ENCODE results near the gene FAM135A.
"Not testable (repeated sequence)": the region's sequence is repeated elsewhere in the genome, so short reads cannot be mapped to it uniquely, and the experiment has no call there.

Gene FAM135A

GRCh38 chr6:70531133-70531532 is 117.8 kb downstream of the FAM135A start:
- in situ Hi-C loops (cut with MboI; ENCODE audit: low sequenced_read_pairs): no loop called here

GRCh38 chr6:70537266-70537665 is 124.0 kb downstream of the FAM135A start:
- in situ Hi-C loops (cut with MboI; ENCODE audit: low sequenced_read_pairs): no loop called here

DNA sequence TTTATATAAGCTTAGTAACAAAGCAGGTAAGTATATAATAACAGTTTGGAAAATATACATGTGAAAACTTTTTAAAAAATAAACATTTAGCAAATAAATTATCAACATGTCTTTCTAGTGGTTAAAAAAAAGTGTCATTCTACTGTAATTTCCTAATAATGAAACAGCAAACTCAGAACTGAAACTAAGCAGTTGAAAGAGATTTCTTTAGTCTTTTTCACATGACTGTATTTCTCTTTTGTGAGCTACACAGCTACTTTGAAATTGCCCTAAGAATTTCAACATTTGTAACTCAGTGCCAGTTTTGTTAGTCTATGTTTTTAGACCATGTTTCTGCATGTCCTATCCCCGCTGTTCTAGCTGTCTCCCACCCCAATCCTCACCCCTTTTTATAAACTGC is 125.1 kb downstream of the FAM135A start:
- in situ Hi-C loops (cut with MboI; ENCODE audit: low sequenced_read_pairs): no loop called here

GRCh38 chr6:70547313-70547712 is 134.0 kb downstream of the FAM135A start:
- in situ Hi-C loops (cut with MboI; ENCODE audit: low sequenced_read_pairs): no loop called here

GRCh38 chr6:70547905-70548304 is 134.6 kb downstream of the FAM135A start:
- in situ Hi-C loops (cut with MboI; ENCODE audit: low sequenced_read_pairs): no loop called here

DNA sequence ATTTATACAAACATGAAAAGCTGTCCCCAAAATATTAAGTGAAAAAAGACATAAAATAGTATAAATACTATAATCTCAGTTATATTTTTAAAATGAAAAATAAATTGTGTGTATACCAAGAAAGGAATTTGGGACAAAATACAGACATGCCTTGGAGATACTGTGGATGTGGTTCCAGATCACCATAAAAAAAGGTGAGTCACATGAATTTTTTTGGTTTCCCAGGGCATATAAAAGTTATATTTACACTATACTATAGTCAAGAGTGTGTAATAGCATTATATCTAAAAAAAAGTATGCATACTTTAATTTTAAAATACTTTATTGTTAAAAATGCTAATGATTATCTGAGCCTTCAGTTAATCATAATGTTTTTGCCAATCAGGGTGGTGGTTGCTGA is 136.0 kb downstream of the FAM135A start:
- in situ Hi-C loops (cut with MboI; ENCODE audit: low sequenced_read_pairs): no loop called here

DNA sequence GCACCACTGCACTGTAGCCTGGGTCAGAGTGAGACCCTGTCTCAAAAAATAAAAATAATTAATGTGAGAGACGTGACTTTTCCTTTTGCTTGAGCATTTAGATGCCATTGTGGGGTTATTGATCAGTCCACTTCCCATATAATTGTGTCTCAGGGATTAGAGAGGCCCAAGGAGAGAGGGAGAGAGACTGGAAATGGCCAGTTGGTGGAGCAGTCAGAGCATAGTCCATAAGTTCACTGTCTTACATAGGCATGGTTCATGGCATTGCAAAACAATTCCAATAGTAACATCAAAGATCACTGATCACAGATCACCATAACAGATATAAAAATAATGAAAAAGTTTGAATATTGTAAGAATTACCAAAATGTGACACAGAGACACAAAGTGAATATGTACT is 138.3 kb downstream of the FAM135A start:
- in situ Hi-C loops (cut with MboI; ENCODE audit: low sequenced_read_pairs): no loop called here

DNA sequence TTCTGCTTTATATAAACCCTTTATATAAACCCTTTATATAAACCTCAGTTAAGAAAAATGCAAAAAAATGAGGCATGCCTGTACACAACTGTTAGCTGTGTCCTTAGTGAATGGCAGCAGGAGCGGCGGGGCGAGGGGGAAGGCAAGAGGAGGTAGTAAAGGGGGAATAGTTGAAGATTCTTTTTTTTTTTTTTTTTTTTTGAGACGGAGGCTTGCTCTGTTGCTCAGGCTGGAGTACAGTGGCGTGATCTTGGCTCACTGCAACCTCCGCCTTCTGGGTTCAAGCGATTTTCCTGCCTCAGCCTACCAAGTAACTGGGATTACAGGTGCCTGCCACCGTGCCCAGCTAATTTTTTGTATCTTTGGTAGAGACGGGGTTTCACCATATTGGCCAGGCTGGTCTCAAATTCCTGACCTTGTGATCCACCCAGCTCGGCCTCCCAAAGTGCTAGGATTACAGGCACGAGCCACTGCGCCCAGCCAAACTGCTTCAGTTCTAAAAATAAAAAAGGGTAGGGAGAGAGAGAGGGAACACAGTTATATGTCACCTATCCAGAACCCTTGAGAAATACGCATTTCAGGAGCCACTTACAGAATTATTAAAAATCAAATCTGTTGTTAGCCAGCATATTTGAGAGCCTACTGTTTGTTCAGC is 139.1 kb downstream of the FAM135A start:
- in situ Hi-C loops (cut with MboI; ENCODE audit: low sequenced_read_pairs): not testable (repeated sequence)

DNA sequence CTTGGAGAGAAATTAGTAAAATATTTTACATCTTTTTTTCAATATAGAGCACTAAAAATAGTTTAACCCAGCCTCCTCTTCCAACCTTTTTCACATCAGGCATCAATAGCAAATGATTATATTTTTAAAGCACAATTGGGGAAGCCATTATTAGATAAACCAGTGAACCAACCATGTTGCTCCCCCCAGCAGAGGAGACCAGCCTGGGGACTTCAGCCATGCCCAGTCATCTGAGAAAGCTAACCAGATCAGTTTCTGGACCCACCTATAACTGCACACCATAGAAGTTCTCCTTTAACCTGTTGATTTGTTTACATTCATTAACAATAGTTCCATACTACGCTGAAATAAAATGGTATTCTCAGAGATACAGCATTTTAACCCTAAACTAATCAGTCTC is 139.7 kb downstream of the FAM135A start:
- in situ Hi-C loops (cut with MboI; ENCODE audit: low sequenced_read_pairs): no loop called here

DNA sequence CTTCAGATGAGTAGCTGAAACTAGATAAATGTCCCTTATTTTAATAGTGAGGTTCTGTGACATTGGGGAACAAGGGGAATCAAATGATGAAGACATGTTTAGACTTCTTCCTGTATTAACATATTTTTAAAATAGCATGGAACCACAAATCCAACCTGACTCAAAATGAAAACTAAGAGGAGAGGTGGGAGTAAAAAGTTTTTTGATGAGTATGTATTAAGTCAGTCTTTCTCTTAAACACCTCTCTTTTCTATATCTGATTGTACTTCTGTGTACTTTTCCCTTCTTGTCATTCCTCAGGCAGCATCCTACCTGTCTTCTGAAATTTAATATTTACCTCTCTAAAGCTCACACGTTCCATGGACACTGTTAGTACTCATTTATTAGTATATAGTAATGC is 144.7 kb downstream of the FAM135A start:
- in situ Hi-C loops (cut with MboI; ENCODE audit: low sequenced_read_pairs): no loop called here

GRCh38 chr6:70562401-70562800 is 149.1 kb downstream of the FAM135A start:
- in situ Hi-C loops (cut with MboI; ENCODE audit: low sequenced_read_pairs): not testable (repeated sequence)

DNA sequence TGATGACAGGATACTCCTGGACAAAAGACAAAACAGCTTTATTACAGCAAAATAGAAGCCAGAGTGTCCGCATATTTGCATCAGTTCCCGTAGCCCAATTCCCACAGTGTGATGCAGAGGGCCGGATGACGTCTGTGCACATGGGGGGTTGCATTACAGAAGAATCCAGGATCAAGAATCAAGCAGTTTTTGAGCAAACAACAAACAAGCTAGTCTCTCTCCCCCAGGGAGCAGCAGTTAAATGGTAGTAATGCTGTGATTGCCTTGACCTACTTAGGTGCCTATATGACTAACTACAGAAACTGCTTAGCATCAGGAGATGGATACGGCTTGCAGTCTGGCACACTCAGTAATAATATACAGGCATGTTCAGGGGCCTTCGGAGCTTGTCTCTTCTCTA is 150.2 kb downstream of the FAM135A start:
- in situ Hi-C loops (cut with MboI; ENCODE audit: low sequenced_read_pairs): no loop called here

DNA sequence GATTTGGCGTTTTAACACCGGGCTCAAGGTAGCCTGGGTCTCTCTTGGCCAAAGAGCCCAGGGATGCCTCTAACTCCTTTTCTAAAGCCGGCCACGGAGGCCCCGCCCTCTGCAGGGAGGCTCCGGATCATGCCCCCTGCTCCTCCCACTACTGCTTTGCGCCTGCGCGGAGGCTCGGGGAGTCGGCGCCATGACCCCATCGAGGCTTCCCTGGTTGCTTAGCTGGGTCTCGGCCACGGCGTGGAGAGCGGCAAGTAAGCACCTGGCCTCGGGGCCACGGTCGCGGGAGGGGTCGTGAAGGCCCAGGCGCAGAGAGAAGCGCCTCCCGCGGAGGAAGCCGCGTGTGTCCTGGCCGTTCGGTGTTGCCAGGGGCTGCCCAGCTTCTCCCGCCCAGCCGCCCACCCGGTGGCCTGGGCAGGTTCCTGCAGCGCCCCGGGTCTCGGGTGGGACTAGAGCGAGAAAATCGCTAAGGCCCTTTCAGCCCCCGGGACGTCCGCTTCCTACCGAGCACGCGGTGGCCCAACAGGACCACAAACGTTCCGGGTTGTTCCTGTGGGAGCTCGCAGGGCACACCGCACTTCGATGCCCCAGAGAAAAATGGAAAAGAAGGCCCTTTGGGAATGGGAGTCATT is 153.6 kb downstream of the FAM135A start, which contains the start of gene SDHAF4:
Gene SDHAF4 (plus strand): TSS at position 180 of the 632 bp plus-strand sequence. CDS start 11 bp downstream, at position 191.
- in situ Hi-C loops (cut with MboI; ENCODE audit: low sequenced_read_pairs): no loop called here

DNA sequence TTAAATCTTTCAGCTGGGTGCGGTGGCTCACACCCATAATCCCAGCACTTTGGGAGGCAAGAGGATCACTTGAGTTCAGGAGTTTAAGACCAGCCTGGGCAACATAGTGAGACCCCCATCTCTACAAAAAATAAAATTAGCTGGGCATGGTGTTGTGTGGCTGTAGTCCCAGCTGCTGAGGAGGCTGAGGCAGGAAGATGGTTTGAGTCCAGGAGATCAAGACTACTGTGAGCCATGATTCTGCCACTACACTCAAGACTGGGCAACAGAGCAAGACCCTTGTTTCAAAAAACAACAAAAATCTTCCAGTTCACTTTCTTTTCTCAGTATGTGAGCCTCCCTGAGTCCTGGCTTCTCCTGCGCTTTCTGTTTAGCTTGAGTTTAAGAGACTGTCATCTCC is 161.3 kb downstream of the FAM135A start:
- in situ Hi-C loops (cut with MboI; ENCODE audit: low sequenced_read_pairs): no loop called here

- in situ Hi-C loops (cut with MboI; ENCODE audit: low sequenced_read_pairs): no loop called here
Measured at GRCh38 chr6:70575899-70576495, 162.7 kb downstream of the FAM135A start.

DNA sequence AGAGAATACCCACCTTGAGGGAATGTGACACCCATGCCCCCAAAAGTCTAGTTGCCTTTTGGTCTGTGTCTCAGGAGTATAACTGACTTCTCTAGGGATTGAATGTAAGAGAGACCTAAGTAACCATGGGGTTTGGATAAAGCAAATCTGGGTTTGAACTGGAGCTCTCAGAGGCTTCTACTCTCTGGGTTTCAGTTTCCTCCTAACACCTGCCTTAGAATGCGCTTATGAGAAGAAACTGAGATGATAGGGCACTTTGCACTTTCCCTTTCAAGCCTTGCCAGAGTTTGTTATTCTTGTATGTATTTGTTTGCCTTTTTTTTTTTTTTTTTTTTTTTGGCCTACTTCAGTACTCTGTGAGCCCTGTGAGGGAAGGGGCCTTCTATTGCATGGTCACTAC is 172.8 kb downstream of the FAM135A start:
- in situ Hi-C loops (cut with MboI; ENCODE audit: low sequenced_read_pairs): no loop called here

DNA sequence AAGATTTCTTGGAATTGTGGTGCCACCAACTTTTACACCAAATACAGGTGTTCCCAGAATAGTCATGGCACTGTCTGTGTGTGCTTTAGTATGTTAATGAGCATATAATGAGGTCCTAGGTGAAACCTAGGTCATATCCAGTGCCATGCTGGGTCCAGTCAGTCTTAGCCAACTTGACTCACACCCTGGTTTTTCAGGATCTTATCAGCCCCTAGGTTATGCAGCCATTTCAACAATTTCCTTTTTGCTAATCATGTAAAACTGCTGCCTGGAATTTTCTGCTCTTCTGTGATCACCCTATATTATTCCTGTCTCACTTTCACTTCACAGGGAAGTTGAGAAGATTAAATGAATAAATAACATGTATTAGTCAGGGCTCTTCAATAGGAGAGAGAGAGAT is 177.1 kb downstream of the FAM135A start:
- in situ Hi-C loops (cut with MboI; ENCODE audit: low sequenced_read_pairs): no loop called here

GRCh38 chr6:70592391-70593117 is 179.2 kb downstream of the FAM135A start:
- in situ Hi-C loops (cut with MboI; ENCODE audit: low sequenced_read_pairs): no loop called here

DNA sequence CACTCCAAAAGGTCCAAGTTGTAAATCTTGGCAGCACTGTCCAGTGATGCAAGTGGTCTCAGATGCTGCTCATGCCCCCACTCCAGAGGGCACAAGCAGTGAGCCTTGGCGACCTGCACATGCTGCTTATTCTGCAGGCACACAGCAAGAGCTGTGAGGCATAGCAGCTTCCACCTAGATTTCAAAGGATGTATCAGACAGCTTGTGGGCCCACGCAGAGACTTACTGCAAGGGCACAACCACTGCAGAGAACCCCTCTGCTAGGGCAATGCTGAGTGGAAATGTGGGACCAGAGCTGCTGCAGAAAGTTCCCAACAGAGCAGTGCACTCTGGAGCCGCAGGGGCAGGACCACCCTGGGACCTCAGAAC is 179.8 kb downstream of the FAM135A start:
- in situ Hi-C loops (cut with MboI; ENCODE audit: low sequenced_read_pairs): no loop called here

DNA sequence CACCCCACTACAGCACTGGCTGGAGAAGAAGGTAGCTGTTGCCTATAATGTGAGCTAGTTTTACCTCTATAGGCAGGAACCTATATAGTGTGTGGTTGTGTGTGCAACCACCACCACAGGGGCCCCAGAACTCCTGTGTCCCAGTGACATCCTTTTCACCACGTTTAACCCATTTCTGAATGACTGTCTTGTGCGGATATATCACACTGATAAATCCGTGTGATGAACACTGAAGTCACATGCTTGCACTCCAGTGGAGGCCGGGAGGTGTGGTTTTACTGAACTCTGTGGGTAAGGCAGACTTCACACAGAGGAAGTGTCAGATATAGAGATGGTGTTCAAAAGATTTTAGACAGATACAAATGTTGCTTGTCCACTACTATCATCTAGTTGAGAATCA is 185.9 kb downstream of the FAM135A start:
- in situ Hi-C loops (cut with MboI; ENCODE audit: low sequenced_read_pairs): no loop called here

DNA sequence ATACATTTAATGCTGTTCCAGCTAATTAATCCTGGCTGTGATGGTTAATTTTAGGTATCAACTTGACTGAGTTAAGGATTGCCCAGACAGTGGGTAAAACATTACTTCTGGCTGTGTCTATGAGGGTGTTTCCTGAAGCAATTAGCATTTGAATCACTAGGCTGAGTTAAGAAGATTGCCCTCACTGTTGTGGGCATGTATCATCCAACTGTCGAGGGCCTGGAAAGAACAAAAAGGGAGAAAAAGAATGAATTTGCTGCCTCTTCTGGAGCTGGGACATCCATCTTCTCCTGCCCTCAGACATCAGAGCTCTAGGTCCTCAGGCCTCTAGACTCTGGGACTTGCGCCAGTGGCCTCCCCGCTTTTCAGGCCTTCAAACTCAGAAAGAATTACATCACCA is 187.7 kb downstream of the FAM135A start:
- in situ Hi-C loops (cut with MboI; ENCODE audit: low sequenced_read_pairs): no loop called here

GRCh38 chr6:70604254-70604653 is 190.9 kb downstream of the FAM135A start:
- in situ Hi-C loops (cut with MboI; ENCODE audit: low sequenced_read_pairs): no loop called here
